Caco-2 (cell line): ENCODE data around the gene ELL2. TPM values are rescaled to one million over a fixed set of nuclear protein-coding genes. Genes with fewer than 3 reads are reported as not detected.

ENCODE experiments used
- BruUV-seq: library from RNA; stranded (reverse); fragments of 400-500 nt; replicated peaks from 2 replicates; lab custom pipeline; 2021; lab: Mats Ljungman, UMichigan
- CTCF ChIA-PET: fragments of 300-600 bp; sonication (Branson Sonifier 250); formaldehyde crosslinking; loops from one replicate; lab custom pipeline; 2022; ENCODE audit warnings: antibody characterized with exemption; lab: Charles Lee
- POLR2A ChIA-PET: fragments of 300-600 bp; sonication (Branson Sonifier 250); formaldehyde crosslinking; loops from one replicate; lab custom pipeline; 2022; ENCODE audit warnings: antibody characterized with exemption; lab: Charles Lee
- DNase-seq, 2 experiments: peaks; one replicate each; pipeline versions ENCODE4 v3.0.0 to v3.0.0-alpha.2; 2020 to 2022
- H3K27me3 ChIP-seq: replicated peaks from 2 replicates; pipeline ENCODE4 v1.6.0; 2011; ENCODE audit warnings: low read length; ENCODE audit not compliant: control insufficient read depth, insufficient read depth
- H3K36me3 ChIP-seq: 2 replicates; pipeline ENCODE4 v1.5.1; 2011; ENCODE audit warnings: low read length; ENCODE audit not compliant: control insufficient read depth, insufficient read depth
- H3K4me1 ChIP-seq: fragments of 250-450 bp; sonication (Bioruptor Pico); 2 replicates; pipeline ENCODE4 v1.5.1; 2020; ENCODE audit warnings: mild to moderate bottlenecking
- H3K4me3 ChIP-seq: 2 replicates; pipeline ENCODE4 v1.5.1; 2011; ENCODE audit warnings: low read depth, mild to moderate bottlenecking, control low read depth, low read length
- H3K9me3 ChIP-seq: fragments of 250-450 bp; sonication (Bioruptor Pico); 2 replicates; pipeline ENCODE4 v1.5.1; 2020; ENCODE audit warnings: mild to moderate bottlenecking, moderate library complexity
- H3K27ac Mint-ChIP-seq: one replicate; pipeline ENCODE4 v1.8.0; 2022; ENCODE audit warnings: mixed read lengths; ENCODE audit not compliant: unreplicated experiment
- H3K27me3 Mint-ChIP-seq: one replicate; pipeline ENCODE4 v1.8.0; 2022; ENCODE audit warnings: mixed read lengths; ENCODE audit not compliant: insufficient read depth, unreplicated experiment
- H3K36me3 Mint-ChIP-seq: one replicate; pipeline ENCODE4 v1.8.0; 2022; ENCODE audit warnings: mild to moderate bottlenecking, mixed read lengths; ENCODE audit not compliant: insufficient read depth, unreplicated experiment
- H3K4me1 Mint-ChIP-seq: one replicate; pipeline ENCODE4 v1.8.0; 2022; ENCODE audit warnings: low read depth, mixed read lengths; ENCODE audit not compliant: unreplicated experiment
- H3K4me3 Mint-ChIP-seq: one replicate; pipeline ENCODE4 v1.8.0; 2022; ENCODE audit warnings: mild to moderate bottlenecking, moderate library complexity, mixed read lengths; ENCODE audit not compliant: unreplicated experiment
- H3K9me3 Mint-ChIP-seq: one replicate; pipeline ENCODE4 v1.8.0; 2022; ENCODE audit warnings: mixed read lengths; ENCODE audit not compliant: unreplicated experiment
- CTCF ChIP-seq, 2 experiments: fragments of 200-600 bp in 1 of 2; IDR thresholded peaks; 1 replicate in 1 of 2; 2 replicates in 1 of 2; pipeline versions ENCODE4 v1.5.1 to v1.8.0; 2011 to 2022; ENCODE audit warnings: antibody characterized with exemption in 1 of 2, control low read depth in 1 of 2, inconsistent platforms in 1 of 2, low read depth in 1 of 2, low read length in 1 of 2, mild to moderate bottlenecking in 1 of 2, moderate library complexity in 1 of 2; ENCODE audit not compliant: insufficient read depth in 1 of 2, severe bottlenecking in 1 of 2, unreplicated experiment in 1 of 2
- intact Hi-C: fragments of 100-400 bp; cut with micrococcal nuclease; formaldehyde crosslinking; loops from one replicate; pipeline ENCODE4 v1.10.0; 2022; ENCODE audit not compliant: unreplicated experiment
- total RNA-seq: library from RNA; stranded (reverse); gene quantifications from 2 replicates; pipeline ENCODE4 v1.2.3, GENCODE V29; 2022

The ELL2 gene
- total RNA-seq, 1 experiment from 2014 or later = 81.0 TPM

GRCh38 chr5:95909738-95910137, 51.9 kb downstream of the ELL2 start:
- intact Hi-C loops = no loop called here
- Mint-ChIP-seq H3K36me3 (peaks cover 47% of the 10 kb centered on the region), H3K4me3 (no peak overlapping the region), H3K27ac (no peak overlapping the region), H3K27me3 (no peaks in the 10 kb centered on the region), H3K4me1 (peaks cover 12% of the 10 kb centered on the region), H3K9me3 (no peaks in the 10 kb centered on the region)
- no peaks in the 10 kb centered on the region for H3K9me3 ChIP-seq
- POLR2A ChIA-PET = no interaction called here
- H3K4me3 ChIP-seq = no peak overlapping the region
- peaks cover 3% of the 10 kb centered on the region for H3K36me3 ChIP-seq
- DNase-seq = no peak
- no peaks in the 10 kb centered on the region for H3K27me3 ChIP-seq
- BruUV-seq = no TSS peak
- TF ChIP-seq CTCF (IDR thresholded peaks at IDR 0.05; ENCODE audit: insufficient read depth in 1 of 2, low read depth in 1 of 2, low read length in 1 of 2, severe bottlenecking in 1 of 2, unreplicated experiment in 1 of 2) = no peak
- CTCF ChIA-PET = no interaction called here
- H3K4me1 ChIP-seq = peaks cover 17% of the 10 kb centered on the region

GRCh38 chr5:95908799-95909198, 52.9 kb downstream of the ELL2 start:
- POLR2A ChIA-PET = no interaction called here
- CTCF ChIA-PET = no interaction called here
- no peak overlapping the region for H3K27ac Mint-ChIP-seq

GRCh38 chr5:95907740-95908706, 53.6 kb downstream of the ELL2 start:
- Histone ChIP-seq H3K4me3 (no peak overlapping the region), H3K27me3 (no peaks in the 10 kb centered on the region), H3K36me3 (peaks cover 3% of the 10 kb centered on the region), H3K4me1 (peaks cover 17% of the 10 kb centered on the region), H3K9me3 (no peaks in the 10 kb centered on the region)
- no peaks in the 10 kb centered on the region for H3K9me3 Mint-ChIP-seq
- no TSS peak for BruUV-seq
- no peak overlapping the region for H3K27ac Mint-ChIP-seq
- peaks cover 51% of the 10 kb centered on the region for H3K36me3 Mint-ChIP-seq
- ChIA-PET POLR2A (no interaction called here), CTCF (no interaction called here)
- no peak overlapping the region for H3K4me3 Mint-ChIP-seq
- TF ChIP-seq CTCF (IDR thresholded peaks at IDR 0.05; ENCODE audit: insufficient read depth in 1 of 2, low read depth in 1 of 2, low read length in 1 of 2, severe bottlenecking in 1 of 2, unreplicated experiment in 1 of 2) = no peak
- peaks cover 12% of the 10 kb centered on the region for H3K4me1 Mint-ChIP-seq
- no peak for DNase-seq
- no peaks in the 10 kb centered on the region for H3K27me3 Mint-ChIP-seq
- intact Hi-C loops = no loop called here

More at GRCh38 chr5:95908799-95909198, 52.9 kb downstream of the ELL2 start:
- H3K9me3 ChIP-seq = no peaks in the 10 kb centered on the region
- H3K36me3 ChIP-seq = peaks cover 3% of the 10 kb centered on the region
- no peak for DNase-seq
- H3K4me1 Mint-ChIP-seq = peaks cover 12% of the 10 kb centered on the region
- H3K27me3 ChIP-seq = no peaks in the 10 kb centered on the region
- H3K4me3 Mint-ChIP-seq = no peak overlapping the region
- peaks cover 17% of the 10 kb centered on the region for H3K4me1 ChIP-seq
- no peaks in the 10 kb centered on the region for H3K9me3 Mint-ChIP-seq
- H3K27me3 Mint-ChIP-seq = no peaks in the 10 kb centered on the region
- H3K36me3 Mint-ChIP-seq = peaks cover 50% of the 10 kb centered on the region
- no peak overlapping the region for H3K4me3 ChIP-seq
- no TSS peak for BruUV-seq
- no peak for TF ChIP-seq CTCF (IDR thresholded peaks at IDR 0.05; ENCODE audit: insufficient read depth in 1 of 2, low read depth in 1 of 2, low read length in 1 of 2, severe bottlenecking in 1 of 2, unreplicated experiment in 1 of 2)
- intact Hi-C loops = no loop called here
